Vagina (tissue), 2 donors: ENCODE measurements around the gene SLC1A2. TPM values are rescaled to one million over a fixed set of nuclear protein-coding genes. Genes with fewer than 3 reads are reported as not detected.

Experiments used
- DNase-seq, 2 donors: peaks; one replicate each; pipeline ENCODE4 v3.0.0-alpha.2; 2017; ENCODE audit errors: extremely low spot score in 2 of 2
- H3K27ac ChIP-seq: fragments of 200-600 bp; sonication (generic); one replicate; pipeline ENCODE4 v1.5.1; 2019
- H3K27me3 ChIP-seq: fragments of 200-600 bp; sonication (generic); one replicate; pipeline ENCODE4 v1.5.1; 2019
- H3K36me3 ChIP-seq, 2 donors: fragments of 200-600 bp; sonication (generic); one replicate each; pipeline ENCODE4 v1.5.1; 2017 to 2019
- H3K4me1 ChIP-seq: fragments of 200-600 bp; sonication (generic); one replicate; pipeline ENCODE4 v1.5.1; 2019
- H3K4me3 ChIP-seq, 2 donors: fragments of 200-600 bp; sonication (generic); 1 replicate in 1 of 2; 2 replicates in 1 of 2; pipeline ENCODE4 v1.5.1; 2016 to 2019
- H3K9me3 ChIP-seq: fragments of 200-600 bp; sonication (generic); one replicate; pipeline ENCODE4 v1.5.1; 2019
- POLR2A ChIP-seq, 2 donors: fragments of 450-650 bp; IDR thresholded peaks; one replicate each; pipeline ENCODE4 v1.6.1; 2017; ENCODE audit warnings: antibody characterized with exemption in 2 of 2, mild to moderate bottlenecking in 2 of 2, moderate library complexity in 2 of 2
- POLR2AphosphoS5 ChIP-seq, 2 donors: sonication (generic); formaldehyde crosslinking; IDR thresholded peaks; one replicate each; pipeline ENCODE4 v1.9.0; 2017; ENCODE audit warnings: antibody characterized with exemption in 2 of 2, mild to moderate bottlenecking in 2 of 2, low read depth in 1 of 2; ENCODE audit not compliant: insufficient read depth in 1 of 2
- intact Hi-C: fragments of 100-400 bp; cut with DNase I; formaldehyde crosslinking; loops from one replicate; pipeline ENCODE4 v1.15.1; 2023
- total RNA-seq: library from RNA; depleted of rRNA; stranded (reverse); fragments of >200 nt; gene quantifications from one replicate; pipeline ENCODE4 v1.2.3, GENCODE V29; 2016
- TF ChIP-seq, protein P1 (sequence below), 3 experiments: fragments of 450-650 bp in 2 of 3; fragments of 200-600 bp in 1 of 3; sonication (generic) in 1 of 3; IDR thresholded peaks; one replicate each; pipeline ENCODE4 v1.5.1; 2017 to 2019; ENCODE audit warnings: antibody characterized with exemption in 3 of 3, mild to moderate bottlenecking in 2 of 3, moderate library complexity in 2 of 3

Gene SLC1A2
- total RNA-seq, 1 donor from 2014 or later: 4.7 TPM

DNA sequence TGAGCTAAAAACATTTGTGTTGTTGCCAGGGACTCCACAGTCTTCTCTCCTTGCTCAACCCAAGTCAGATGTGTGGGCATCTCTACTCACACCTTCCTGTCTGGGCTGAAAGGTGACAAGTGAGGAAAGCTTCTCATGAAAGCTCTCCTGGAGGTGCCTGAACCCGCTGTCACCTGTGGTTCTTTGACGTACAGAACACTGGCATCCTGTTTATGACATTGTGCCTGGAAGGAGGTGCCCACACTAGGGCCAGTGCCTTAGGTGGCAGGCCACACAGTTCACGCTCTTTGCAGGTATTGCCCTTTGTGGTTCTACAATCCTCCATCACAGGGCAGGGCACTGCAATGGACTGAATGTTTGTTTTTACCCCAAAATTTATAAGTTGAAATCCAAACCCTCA is 171.9 kb downstream of the SLC1A2 start:
- Histone ChIP-seq H3K4me1 (no peaks in the 10 kb centered on the region), H3K27me3 (no peaks in the 10 kb centered on the region), H3K9me3 (no peaks in the 10 kb centered on the region), H3K27ac (peak overlapping the region; percentile 69), H3K36me3 (no peaks in the 10 kb centered on the region), H3K4me3 (no peak overlapping the region)
- DNase-seq: no peak
- intact Hi-C loops: no loop called here
- TF ChIP-seq, protein P1, sequence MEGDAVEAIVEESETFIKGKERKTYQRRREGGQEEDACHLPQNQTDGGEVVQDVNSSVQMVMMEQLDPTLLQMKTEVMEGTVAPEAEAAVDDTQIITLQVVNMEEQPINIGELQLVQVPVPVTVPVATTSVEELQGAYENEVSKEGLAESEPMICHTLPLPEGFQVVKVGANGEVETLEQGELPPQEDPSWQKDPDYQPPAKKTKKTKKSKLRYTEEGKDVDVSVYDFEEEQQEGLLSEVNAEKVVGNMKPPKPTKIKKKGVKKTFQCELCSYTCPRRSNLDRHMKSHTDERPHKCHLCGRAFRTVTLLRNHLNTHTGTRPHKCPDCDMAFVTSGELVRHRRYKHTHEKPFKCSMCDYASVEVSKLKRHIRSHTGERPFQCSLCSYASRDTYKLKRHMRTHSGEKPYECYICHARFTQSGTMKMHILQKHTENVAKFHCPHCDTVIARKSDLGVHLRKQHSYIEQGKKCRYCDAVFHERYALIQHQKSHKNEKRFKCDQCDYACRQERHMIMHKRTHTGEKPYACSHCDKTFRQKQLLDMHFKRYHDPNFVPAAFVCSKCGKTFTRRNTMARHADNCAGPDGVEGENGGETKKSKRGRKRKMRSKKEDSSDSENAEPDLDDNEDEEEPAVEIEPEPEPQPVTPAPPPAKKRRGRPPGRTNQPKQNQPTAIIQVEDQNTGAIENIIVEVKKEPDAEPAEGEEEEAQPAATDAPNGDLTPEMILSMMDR (IDR thresholded peaks at IDR 0.05): no peak
- TF ChIP-seq POLR2AphosphoS5 (IDR thresholded peaks at IDR 0.05; ENCODE audit: insufficient read depth in 1 of 2, low read depth in 1 of 2) (no peak), POLR2A (IDR thresholded peaks at IDR 0.05) (no peak)

DNA sequence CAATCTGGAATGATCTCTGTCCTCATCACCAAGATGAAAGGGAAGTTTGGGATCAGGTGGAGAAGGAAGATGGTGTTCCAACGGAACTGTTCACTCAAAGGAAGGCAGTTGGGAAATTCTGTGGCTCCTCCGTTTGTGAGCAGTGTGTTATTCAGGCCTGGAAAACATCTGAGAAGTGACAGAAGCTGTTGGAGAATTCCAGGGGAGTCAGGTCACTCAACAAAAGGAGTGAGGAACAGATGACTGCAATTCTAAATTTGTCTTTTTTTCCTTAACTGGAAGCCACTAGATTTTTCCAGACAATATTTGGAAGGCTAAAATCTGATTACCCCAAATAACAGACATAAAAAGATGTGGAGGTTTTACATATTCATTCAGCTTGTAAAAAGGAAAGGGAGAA is 172.6 kb downstream of the SLC1A2 start:
- H3K27ac ChIP-seq: peak overlapping the region; percentile 69
- DNase-seq: no peak
- H3K4me3 ChIP-seq: no peak overlapping the region
- H3K36me3 ChIP-seq: no peaks in the 10 kb centered on the region
- no peaks in the 10 kb centered on the region for H3K27me3 ChIP-seq
- TF ChIP-seq POLR2AphosphoS5 (IDR thresholded peaks at IDR 0.05; ENCODE audit: insufficient read depth in 1 of 2, low read depth in 1 of 2): peak; percentile 21 to 71
- TF ChIP-seq, protein P1 (IDR thresholded peaks at IDR 0.05): no peak
- TF ChIP-seq POLR2A (IDR thresholded peaks at IDR 0.05): no peak
- H3K4me1 ChIP-seq: no peaks in the 10 kb centered on the region
- intact Hi-C loops: no loop called here
- no peaks in the 10 kb centered on the region for H3K9me3 ChIP-seq

DNA sequence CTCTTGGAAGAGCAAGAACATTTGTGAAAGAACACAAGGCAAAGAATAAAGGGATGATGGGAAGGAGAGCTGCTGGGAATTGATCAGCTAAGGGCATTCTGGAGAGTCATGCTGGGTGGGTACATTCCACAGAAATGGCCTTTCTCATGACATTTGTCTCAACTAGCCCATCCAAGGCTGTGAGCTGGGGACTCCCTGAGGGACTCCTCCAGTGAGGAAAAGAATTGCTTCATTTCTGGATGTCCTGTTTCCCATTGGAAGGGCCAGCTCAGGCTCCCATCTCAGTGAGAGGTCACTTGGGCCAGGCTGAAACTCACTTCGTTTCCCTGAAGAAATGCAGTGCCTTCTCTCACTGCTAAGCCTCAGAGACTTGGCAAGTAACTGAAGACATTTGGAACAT is 173.6 kb downstream of the SLC1A2 start:
- Histone ChIP-seq H3K36me3 (no peaks in the 10 kb centered on the region), H3K4me1 (no peaks in the 10 kb centered on the region), H3K27me3 (no peaks in the 10 kb centered on the region), H3K4me3 (no peak overlapping the region), H3K9me3 (no peaks in the 10 kb centered on the region), H3K27ac (peak overlapping the region; percentile 69)
- TF ChIP-seq, protein P1 (IDR thresholded peaks at IDR 0.05): no peak
- TF ChIP-seq POLR2A (IDR thresholded peaks at IDR 0.05) (no peak), POLR2AphosphoS5 (IDR thresholded peaks at IDR 0.05; ENCODE audit: insufficient read depth in 1 of 2, low read depth in 1 of 2) (no peak)
- DNase-seq: no peak
- intact Hi-C loops: no loop called here

DNA sequence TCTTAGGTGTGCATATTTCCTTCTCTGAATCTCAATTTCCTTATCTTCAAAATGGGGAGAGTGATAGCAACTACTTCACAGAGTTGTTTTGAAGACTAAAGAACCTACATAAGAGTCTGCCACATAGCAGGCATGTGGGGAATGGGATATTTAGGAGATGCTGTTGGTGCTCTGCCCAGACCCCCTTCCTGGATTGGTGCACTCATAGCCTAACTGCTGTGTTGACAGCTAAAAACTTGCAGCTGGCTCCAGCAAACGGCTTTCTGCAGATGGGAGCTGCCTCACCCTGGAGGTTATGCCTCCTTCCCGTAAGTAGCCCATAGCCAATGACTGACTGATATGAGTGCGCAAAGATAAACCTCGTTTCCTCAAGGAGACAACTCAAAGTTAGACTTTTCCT is 174.3 kb downstream of the SLC1A2 start:
- Histone ChIP-seq H3K27ac (no peak overlapping the region), H3K4me3 (no peak overlapping the region), H3K27me3 (no peaks in the 10 kb centered on the region), H3K36me3 (no peaks in the 10 kb centered on the region), H3K4me1 (no peaks in the 10 kb centered on the region), H3K9me3 (no peaks in the 10 kb centered on the region)
- TF ChIP-seq POLR2A (IDR thresholded peaks at IDR 0.05) (no peak), POLR2AphosphoS5 (IDR thresholded peaks at IDR 0.05; ENCODE audit: insufficient read depth in 1 of 2, low read depth in 1 of 2) (no peak)
- TF ChIP-seq, protein P1 (IDR thresholded peaks at IDR 0.05): no peak
- DNase-seq: no peak
- intact Hi-C loops: no loop called here

DNA sequence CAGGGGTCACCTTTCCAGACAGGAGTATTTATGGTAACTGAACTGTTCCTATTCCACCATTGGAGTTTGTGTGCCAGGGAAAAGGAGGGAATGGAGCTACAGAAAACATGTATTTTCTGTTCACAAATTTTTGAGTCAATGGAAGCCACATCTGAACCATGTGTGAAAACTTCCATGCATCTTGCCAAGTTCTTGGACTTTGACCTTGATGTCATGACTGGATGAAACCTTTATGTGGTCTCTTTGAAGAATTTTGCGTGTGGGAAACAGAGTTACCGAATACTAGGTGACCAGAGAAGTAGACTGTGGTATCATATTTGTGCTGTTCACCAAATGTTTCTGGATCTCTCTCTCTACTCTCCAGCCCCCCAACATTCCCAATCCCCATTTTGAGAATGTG is 175.6 kb downstream of the SLC1A2 start:
- Histone ChIP-seq H3K4me1 (no peaks in the 10 kb centered on the region), H3K27me3 (no peaks in the 10 kb centered on the region), H3K9me3 (no peaks in the 10 kb centered on the region), H3K4me3 (no peak overlapping the region), H3K27ac (no peak overlapping the region), H3K36me3 (no peaks in the 10 kb centered on the region)
- no peak for DNase-seq
- TF ChIP-seq POLR2A (IDR thresholded peaks at IDR 0.05): no peak
- TF ChIP-seq, protein P1 (IDR thresholded peaks at IDR 0.05): no peak
- intact Hi-C loops: no loop called here
